Activated CD4-positive, alpha-beta T cell treated with anti-CD3 and anti-CD28 coated beads, Interleukin-2, Interleukin-6, amounts not matched to agents 100 ng/mL and 50 ng/mL, durations not matched to agents 16 hours and 8 hours (primary cell): Measurements from ENCODE around the gene LRRC25.
"Not testable (repeated sequence)": the region's sequence is repeated elsewhere in the genome, so short reads cannot be mapped to it uniquely, and the experiment has no call there.

Experiments
- DNase-seq: peaks from one replicate; pipeline ENCODE4 v3.0.0-alpha.2; 2020

LRRC25 gene

GRCh38 chr19:18424122-18424889 is 26.9 kb upstream of the LRRC25 start:
- DNase-seq: no peak

GRCh38 chr19:18423258-18424020 is 26.0 kb upstream of the LRRC25 start:
- DNase-seq: no peak

DNA sequence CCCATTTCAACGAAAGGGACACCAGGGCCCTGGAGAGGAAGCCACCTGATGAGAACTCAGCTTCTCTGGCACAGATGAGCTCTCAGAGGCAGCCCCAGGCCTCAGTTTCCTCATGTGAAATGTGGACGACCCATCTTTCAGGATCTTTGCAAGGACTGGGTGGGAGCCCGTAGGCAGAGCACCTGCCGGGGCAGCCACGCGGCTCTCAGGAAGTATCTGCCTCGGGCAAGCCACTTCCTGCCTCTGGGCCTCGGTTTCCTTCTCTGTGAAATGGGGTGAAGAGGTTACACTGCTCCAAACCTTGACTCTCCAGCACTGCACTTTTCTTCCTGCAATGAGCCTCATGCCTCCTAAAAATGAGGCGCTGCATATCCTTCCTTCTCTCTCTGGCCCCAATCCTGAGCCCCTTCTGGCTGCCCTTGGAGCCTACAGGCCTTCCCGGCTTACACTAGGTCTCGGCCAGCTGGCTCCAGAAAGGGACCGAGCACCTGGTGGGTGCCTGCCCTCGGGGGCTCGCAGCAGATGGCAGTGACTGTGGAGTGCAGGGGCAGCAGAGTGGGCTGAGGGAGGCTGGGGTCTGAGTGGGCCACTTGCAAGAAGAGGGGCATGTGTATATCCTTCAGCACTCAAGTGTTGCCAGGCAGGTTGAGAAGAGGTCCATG is 25.2 kb upstream of the LRRC25 start:
- DNase-seq: peak; percentile 75

GRCh38 chr19:18421371-18421959 is 24.0 kb upstream of the LRRC25 start:
- no peak for DNase-seq

DNA sequence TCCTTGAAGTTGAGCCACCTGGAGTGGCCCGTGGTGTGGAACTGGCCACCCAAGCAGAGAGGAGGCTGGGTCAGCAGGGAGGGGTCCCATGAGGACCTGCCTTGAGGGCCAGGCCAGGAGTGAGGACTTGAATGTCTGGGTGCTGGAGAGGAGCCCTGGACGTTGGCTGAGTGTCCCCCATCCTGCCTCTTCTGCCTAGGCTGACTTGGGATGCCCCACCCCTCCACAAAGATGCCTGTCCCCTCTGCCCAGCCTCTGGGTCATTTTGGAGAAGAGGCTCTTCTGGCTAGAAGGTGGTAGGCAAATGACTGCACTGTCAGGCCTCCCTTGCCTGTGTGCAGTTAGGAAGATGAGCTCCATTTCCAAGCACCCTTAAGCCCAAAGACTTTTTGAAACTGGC is 23.5 kb upstream of the LRRC25 start:
- DNase-seq: no peak

DNA sequence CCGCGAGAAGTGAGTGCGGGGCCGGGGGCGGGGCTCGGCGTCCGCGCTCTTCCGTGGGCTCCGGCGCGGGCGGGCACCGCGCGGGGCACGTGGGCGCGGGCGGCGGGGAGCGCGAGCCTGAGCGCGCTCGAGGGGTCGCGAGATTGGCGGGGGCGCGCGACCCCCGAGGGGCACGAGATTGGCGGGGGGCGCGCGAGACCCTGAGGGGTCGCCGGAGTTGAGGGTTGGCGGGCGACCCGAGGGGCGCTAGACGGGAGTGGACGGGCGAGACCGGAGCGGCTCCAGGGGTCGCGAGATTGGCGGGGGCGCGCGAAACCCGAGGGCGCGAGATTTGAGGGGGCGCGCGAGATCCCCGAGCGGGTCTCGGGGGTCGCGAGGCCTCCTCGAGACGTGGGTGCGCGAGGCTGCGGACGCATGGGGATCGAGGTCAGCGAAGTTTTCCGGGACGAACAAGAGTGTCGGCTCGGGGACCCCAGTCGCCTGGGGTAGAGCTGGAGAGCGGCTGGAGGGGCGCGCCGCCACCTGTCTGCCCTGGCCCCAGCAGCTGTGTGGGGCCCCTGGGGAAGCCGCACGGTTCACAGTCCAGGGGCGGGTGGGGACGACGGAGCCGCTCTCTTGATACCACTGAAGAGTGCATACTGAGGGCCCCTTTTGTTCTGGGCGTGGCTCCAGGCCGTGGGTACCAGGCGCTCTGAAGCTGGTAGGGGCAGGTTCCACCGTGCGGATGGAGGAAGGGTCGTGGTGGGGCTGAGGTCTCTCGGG is 22.5 kb upstream of the LRRC25 start:
- peak; percentile 68 for DNase-seq

- peak; percentile 84 for DNase-seq
These were observed 21.8 kb upstream of the LRRC25 start, which contains the start of gene SSBP4 for GRCh38 chr19:18419195-18419698. TSS of gene SSBP4 (plus strand) at chr19:18419398. CDS start at chr19:18419649, 251 bp downstream.

DNA sequence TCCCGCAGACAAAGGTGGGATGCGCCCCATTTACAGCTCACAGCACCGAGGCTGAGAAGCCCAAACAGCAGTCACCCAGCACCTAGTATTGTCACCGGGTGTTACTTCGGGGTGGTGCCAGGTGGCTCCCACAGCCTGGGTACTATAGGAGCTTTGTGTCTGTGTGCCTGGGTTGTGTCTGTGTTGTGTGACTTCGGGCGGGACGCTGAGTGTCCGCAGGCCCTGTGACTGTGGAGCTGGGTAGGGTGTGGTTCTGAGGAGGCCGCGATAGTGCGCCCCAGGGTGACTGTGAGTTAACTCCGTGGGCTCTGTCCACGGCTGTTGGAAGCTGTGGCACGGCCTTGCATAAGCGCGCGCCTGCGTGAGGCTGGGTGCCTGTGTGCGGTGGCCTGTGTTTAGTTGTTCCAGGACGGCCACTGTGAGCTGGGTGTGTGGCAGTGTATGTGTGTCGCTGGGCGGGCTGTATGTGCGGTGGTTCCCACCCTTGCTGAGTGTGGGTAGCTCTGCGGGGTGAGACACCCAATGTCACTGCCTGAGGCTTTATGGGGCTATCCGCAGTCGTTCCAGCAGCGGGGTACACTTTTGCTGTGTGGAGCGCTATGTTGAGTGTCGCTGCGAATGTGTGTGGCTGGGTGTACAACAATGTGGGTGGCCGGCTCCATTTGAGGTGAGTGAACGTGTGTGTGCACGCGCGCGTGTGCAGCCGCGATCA is 21.2 kb upstream of the LRRC25 start:
- DNase-seq: no peak

DNA sequence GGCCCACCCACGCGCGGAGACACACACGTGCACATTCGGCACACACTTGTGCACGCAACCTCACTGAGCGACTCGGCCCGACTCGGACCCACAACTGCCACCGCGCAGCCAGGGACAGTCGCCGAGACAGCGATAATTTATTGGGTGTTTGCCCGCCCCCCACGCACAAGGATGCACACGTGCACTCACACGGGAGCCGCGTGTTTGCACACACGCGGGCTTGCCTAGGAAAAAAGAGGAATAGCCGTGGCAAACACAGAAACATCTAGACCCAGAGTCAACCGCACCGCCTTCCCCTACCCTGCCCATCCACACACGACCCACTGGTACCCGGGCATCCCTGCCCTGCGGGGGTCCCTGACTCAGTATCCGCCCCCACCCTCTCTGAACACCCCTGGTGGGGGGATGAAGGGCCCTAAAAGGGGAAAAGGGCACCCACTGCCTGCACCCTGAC is 20.6 kb upstream of the LRRC25 start:
- DNase-seq: no peak

DNA sequence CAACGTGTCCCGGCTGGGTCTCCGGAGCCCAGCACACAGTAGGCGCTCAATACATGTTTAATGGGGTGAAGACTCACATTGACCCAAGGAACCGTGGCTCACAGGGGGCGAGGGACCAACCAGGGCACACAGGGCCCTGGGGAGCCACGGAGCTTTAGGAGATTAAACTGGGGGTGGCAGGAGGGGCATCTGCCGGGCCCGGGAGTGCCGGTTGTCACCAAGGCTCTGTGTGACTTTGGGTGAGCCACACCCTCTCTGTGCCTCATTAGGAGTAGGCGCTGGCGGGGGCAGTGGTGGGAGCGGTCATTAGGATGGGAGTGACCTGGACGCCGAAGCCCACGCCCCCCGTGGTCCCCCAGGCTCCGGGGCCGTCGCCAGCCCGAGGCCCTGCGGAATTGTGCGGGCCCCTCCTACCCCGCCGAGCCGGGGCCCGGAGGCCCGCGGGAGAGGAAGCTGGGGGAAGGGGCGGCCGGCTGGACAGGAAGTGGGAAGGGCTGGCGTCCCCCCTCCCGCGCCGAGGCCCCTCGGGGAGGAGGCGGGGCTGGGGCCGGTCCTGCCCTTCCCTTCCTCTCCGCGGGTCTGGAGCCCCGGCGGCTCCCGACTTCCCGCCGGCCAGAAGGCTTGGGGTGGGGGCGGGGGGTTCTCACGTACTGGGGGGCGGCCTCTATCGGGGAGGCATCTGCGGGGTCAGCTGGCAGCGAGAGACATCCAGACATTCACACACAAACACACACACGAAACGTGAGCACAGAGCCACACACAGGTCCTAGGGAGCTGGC is 20.0 kb upstream of the LRRC25 start:
- DNase-seq: peak; percentile 71

DNA sequence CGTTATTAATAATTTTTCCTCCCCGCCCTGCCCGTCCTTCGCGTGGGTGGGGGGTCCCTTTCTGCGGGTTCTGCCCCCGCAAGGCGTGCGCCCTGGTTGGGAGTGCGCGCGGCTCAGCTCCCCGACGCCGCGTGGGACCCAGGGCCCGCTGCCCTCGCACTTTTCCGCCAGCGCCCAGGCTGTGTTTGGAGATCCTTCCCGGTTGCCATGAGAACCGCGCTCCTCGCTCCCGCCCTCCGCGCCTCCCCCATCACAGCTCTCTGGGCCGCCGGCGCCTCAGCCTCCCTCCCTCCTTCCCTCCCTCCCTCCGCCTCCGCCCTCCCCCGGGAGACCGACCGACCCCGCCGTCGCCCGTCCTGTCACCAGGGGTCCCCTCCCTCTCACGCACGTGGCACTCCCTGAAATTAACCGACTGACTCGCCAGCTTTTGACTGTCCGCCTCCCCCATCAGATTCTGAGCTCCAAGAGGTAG is 19.4 kb upstream of the LRRC25 start:
- peak; percentile 81 for DNase-seq

DNA sequence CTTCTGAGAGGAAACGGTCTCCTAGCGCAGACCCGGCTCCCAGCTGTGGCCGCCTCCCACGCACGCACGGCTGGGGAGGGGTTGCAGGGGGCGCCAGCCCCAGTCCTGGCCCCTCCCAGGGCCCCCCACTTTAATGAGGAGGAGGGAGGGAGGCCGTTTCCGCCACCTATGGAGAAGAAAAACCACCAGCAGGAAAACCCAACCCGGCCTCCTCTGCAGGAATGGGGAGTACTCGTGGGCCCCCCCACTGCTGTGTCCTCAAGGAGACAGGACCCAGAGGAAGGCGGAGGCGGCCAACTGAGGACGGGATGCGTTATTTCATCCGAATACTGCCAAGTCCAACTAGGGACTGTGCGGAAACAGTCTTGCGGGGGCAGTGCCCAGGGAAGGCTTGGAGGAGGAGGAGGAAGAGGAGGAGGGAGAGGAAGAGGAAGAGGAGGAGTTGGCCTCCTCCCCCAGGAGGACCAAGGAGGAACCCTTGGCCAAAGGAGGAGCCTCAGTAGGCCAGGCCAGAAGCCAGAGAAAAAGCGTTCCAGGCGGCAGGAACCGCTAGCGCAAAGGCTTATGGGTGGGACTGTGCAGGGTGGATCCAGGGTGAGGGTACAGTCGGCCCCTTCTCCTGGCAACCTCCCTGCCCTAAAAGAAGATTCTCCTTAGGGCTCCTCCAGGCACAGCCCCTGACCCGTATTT is 17.9 kb upstream of the LRRC25 start:
- DNase-seq: no peak

- DNase-seq: no peak
These were observed 17.2 kb upstream of the LRRC25 start for GRCh38 chr19:18414504-18415177.

DNA sequence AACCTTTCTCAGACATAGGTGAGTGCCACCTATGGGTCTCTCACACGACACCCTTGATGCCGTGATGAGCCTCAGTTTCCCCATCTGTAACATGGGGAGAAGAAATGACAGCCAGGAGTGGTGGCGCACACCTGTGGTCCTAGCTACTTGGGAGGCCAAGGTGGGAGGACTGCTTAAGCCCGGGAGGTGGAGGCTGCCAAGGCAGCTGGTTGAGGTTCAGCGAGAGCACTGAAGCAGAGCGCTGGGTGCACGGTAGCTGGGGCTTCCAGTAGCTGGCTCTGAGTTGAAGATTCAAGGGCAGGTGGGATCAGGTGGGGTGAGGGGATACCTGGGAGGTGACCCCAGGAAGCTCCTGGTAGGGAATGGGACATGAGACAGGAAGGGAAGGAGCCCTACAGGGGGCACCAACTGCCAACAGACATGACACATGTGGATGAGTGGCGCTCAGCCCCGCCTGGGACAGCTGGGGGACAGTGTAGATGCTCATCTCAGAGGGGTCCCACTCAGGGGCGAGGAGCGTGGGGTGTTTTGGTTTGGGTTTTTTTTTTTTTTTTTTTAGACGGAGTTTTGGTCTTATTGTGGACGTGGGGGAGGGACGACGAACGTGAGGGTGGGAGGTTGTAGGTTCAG is 15.3 kb upstream of the LRRC25 start:
- no peak for DNase-seq

DNA sequence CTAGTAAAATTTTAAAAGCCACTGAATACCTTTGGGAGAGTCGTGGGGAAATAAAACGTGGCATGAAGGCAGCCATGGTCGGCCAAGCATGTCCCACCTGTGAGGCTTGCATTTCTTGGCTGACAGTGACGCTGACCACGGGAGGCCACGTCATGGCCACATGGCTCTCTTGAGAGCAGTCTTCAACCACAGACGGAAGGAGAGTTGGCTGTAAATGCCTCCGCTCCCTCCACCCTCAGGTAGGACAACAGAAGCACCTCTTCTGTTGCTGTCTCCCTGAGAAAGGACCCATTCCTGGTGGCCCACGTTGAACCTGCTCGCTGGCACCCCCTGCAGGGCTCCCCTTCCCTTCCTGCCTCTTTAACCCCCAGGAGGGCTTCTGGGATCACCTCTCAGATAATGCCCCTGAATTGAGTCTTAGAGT is 10.6 kb upstream of the LRRC25 start:
- DNase-seq: no peak

- DNase-seq: no peak
These were observed 9.3 kb upstream of the LRRC25 start for GRCh38 chr19:18406749-18407148.

DNA sequence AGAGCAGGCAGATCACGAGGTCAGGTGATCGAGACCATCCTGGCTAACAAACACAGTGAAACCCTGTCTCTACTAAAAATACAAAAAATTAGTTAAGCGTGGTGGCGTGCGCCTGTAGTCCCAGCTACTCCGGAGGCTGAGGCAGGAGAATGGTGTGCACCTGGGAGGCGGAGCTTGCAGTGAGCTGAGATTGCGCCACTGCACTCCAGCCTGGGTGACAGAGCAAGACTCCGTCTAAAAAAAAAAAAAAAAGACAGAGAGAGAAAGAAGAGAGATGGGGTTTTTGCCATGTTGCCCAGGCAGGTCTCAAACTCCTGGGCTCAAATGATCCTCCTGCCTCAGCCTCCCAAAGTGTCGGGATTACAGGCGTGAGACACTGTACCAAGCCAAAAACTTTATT is 8.3 kb upstream of the LRRC25 start:
- not testable (repeated sequence) for DNase-seq

- DNase-seq: not testable (repeated sequence)
These were observed 5.2 kb upstream of the LRRC25 start for GRCh38 chr19:18402455-18403248.
